K562 (cell line): Measurements from ENCODE around the gene KLK13. TPM values are rescaled to one million over a fixed set of nuclear protein-coding genes. Genes with fewer than 3 reads are reported as not detected.
A peak's percentile ranks its signal among the peaks of the same experiment; 100 is the strongest.

Source experiments
- ATAC-seq: fragments of 200-7000 bp; cut with Tn5 transposase; 3 replicates; pipeline ENCODE4 v1.9.1; 2020; ENCODE audit warnings: moderate library complexity
- BruUV-seq: library from RNA; stranded (reverse); fragments of 400-500 nt; replicated peaks from 2 replicates; lab custom pipeline; 2021; lab: Mats Ljungman, UMichigan
- CTCF ChIA-PET: fragments of 300-600 bp; formaldehyde crosslinking; extraction: SDS; loops from one replicate; lab custom pipeline; 2021; ENCODE audit warnings: low intra/inter-chr PET ratio; lab: Yijun Ruan, JAX
- POLR2A ChIA-PET: fragments of 300-600, 350-650 bp; sonication (Branson Sonifier 250); formaldehyde crosslinking; extraction: SDS; loops from one replicate; lab custom pipeline; 2021; ENCODE audit warnings: antibody characterized with exemption, inconsistent platforms; lab: Yijun Ruan, JAX
- DNase-seq, 4 experiments: peaks; one replicate each; pipeline versions ENCODE4 v3.0.0 to v3.0.0-alpha.2; 2011 to 2018; ENCODE audit warnings: low spot score in 3 of 4, mixed read lengths in 3 of 4; ENCODE audit errors: extremely low read depth in 1 of 4
- FAIRE-seq: peaks from 2 replicates; lab custom pipeline; 2011; peaks lifted over from hg19 to GRCh38; lab: Jason Lieb, UNC
- H2AFZ ChIP-seq: 2 replicates; pipeline ENCODE4 v1.6.0; 2011; ENCODE audit warnings: low read depth, low read length, control low read depth, inconsistent platforms
- H3K27ac ChIP-seq: fragments of 200-600 bp; 3 replicates; pipeline ENCODE4 v1.8.0; 2011; ENCODE audit warnings: low read depth, mild to moderate bottlenecking, control low read depth, inconsistent platforms, low read length, moderate library complexity, mixed read lengths; ENCODE audit errors: extremely low read depth
- H3K27me3 ChIP-seq, 2 experiments: fragments of 300-600 bp in 1 of 2; 2 replicates in 1 of 2; 3 replicates in 1 of 2; pipeline versions ENCODE4 v1.6.0 to v1.8.0; 2011; ENCODE audit warnings: inconsistent platforms in 2 of 2, low read length in 2 of 2, mild to moderate bottlenecking in 1 of 2, mixed read lengths in 1 of 2, moderate library complexity in 1 of 2; ENCODE audit not compliant: control insufficient read depth in 2 of 2, insufficient read depth in 2 of 2
- H3K36me3 ChIP-seq: fragments of 300-600 bp; 3 replicates; pipeline ENCODE4 v1.8.0; 2011; ENCODE audit warnings: mild to moderate bottlenecking, low read length, inconsistent platforms; ENCODE audit not compliant: control insufficient read depth, insufficient read depth
- H3K4me1 ChIP-seq, 2 experiments: fragments of 200-600 bp in 1 of 2; replicated peaks in 1 of 2; 2 replicates in 1 of 2; 3 replicates in 1 of 2; pipeline versions ENCODE4 v1.5.1 to v1.8.0; 2011; ENCODE audit warnings: inconsistent platforms in 2 of 2, low read length in 2 of 2, mild to moderate bottlenecking in 1 of 2, mixed read lengths in 1 of 2, moderate library complexity in 1 of 2; ENCODE audit not compliant: control insufficient read depth in 2 of 2, insufficient read depth in 2 of 2
- H3K4me2 ChIP-seq: 2 replicates; pipeline ENCODE4 v1.6.1; 2011; ENCODE audit warnings: low read length, control low read depth, inconsistent platforms, mixed read lengths; ENCODE audit not compliant: insufficient read depth
- H3K4me3 ChIP-seq: fragments of 200-600 bp; sonication (generic), shearing (Covaris generic); 2 replicates; pipeline ENCODE4 v1.5.1; 2016; ENCODE audit warnings: control low read depth, inconsistent platforms
- H3K79me2 ChIP-seq: fragments of 200-600 bp; 3 replicates; pipeline ENCODE4 v1.8.0; 2011; ENCODE audit warnings: low read length, inconsistent platforms; ENCODE audit not compliant: control insufficient read depth, insufficient read depth
- H3K9ac ChIP-seq, 2 experiments: 2 replicates each; pipeline versions ENCODE4 v1.6.0 to v1.6.1; 2011; ENCODE audit warnings: low read depth in 2 of 2, low read length in 2 of 2, control low read depth in 1 of 2, inconsistent platforms in 1 of 2, mild to moderate bottlenecking in 1 of 2, mixed read lengths in 1 of 2; ENCODE audit not compliant: insufficient read depth in 1 of 2
- H3K9me1 ChIP-seq: one replicate; pipeline ENCODE4 v1.6.0; 2011; ENCODE audit warnings: inconsistent platforms, mild to moderate bottlenecking, low read length, moderate library complexity; ENCODE audit not compliant: control insufficient read depth, insufficient read depth
- H3K9me3 ChIP-seq: replicated peaks from 2 replicates; pipeline ENCODE4 v1.5.1; 2011; ENCODE audit warnings: low read depth, low read length, inconsistent platforms; ENCODE audit not compliant: control insufficient read depth, insufficient read depth
- H4K20me1 ChIP-seq: replicated peaks from 2 replicates; pipeline ENCODE4 v1.6.1; 2011; ENCODE audit warnings: low read length, inconsistent platforms, mixed read lengths; ENCODE audit not compliant: control insufficient read depth, insufficient read depth
- USF2 ChIP-seq: sonication (generic); formaldehyde crosslinking; IDR thresholded peaks from 2 replicates; pipeline ENCODE4 v1.5.0; 2020; ENCODE audit warnings: missing genetic modification reagents
- WGBS: fragments of 100-300 bp; shearing (Covaris generic); methylation state at CpG from one replicate; pipeline ENCODE4 v1.1.6; 2016; ENCODE audit warnings: low coverage, mixed read lengths; ENCODE audit not compliant: insufficient coverage; ENCODE audit errors: missing lambda C conversion rate; 5-methylcytosine and 5-hydroxymethylcytosine counted together
- in situ Hi-C: fragments of 300-500 bp; cut with MboI; formaldehyde crosslinking; loops from 4 replicates; pipeline ENCODE4 v1.15.0; 2018; ENCODE audit warnings: inconsistent platforms, mixed read lengths
- intact Hi-C: fragments of 100-400 bp; cut with micrococcal nuclease; formaldehyde crosslinking; loops from 2 replicates; pipeline ENCODE4 v1.14.2; 2022
- polyA plus RNA-seq, 8 experiments: library from polyadenylated mRNA; depleted of rRNA in 4 of 8; stranded (reverse) in 5 of 8; unstranded in 3 of 8; fragments of >200 nt; fragmentation: Nextera tagmentation in 2 of 8; fragmentation: Illumina TruSeq in 1 of 8; extraction: Ambion mirVana in 2 of 8; extraction: Trizol in 1 of 8; gene quantifications; 2 replicates each; pipeline versions ENCODE4 v1.2.1 to v1.2.3, GENCODE V29; 2011 to 2014; ENCODE audit warnings: inconsistent platforms in 1 of 8, missing spikeins in 1 of 8
- total RNA-seq, 7 experiments: library from RNA; depleted of rRNA in 6 of 7; stranded (reverse); fragments of >200 nt in 6 of 7; fragmentation: Illumina TruSeq in 2 of 7; extraction: Trizol in 2 of 7; gene quantifications; 2 replicates each; pipeline versions ENCODE4 v1.2.1 to v1.2.3, GENCODE V29; 2011 to 2021; ENCODE audit warnings: low replicate concordance in 1 of 7
- TF ChIP-seq, protein P1 (sequence below): sonication (generic); formaldehyde crosslinking; IDR thresholded peaks from 2 replicates; pipeline ENCODE4 v1.9.0; 2022; ENCODE audit warnings: mild to moderate bottlenecking, missing genetic modification reagents
- TF ChIP-seq, protein P2 (sequence below): fragments of 450-650 bp; formaldehyde crosslinking; IDR thresholded peaks from 2 replicates; pipeline ENCODE4 v1.4.0; 2020; ENCODE audit warnings: mild to moderate bottlenecking, moderate library complexity

KLK13 gene
- total and polyA plus RNA-seq, 9 of the 15 experiments (the other 6 are each of a cell fraction or from before 2014, with no cell fraction given): 0.72 to 9.0 (median 2.3) TPM

GRCh38 chr19:51086153-51086850, 21.4 kb upstream of the KLK13 start:
- in situ Hi-C loops (no loop called here), intact Hi-C loops (no loop called here)
- Histone ChIP-seq H3K4me1 (peaks cover 0 to 3% of the 10 kb centered on the region in 2 experiments; a peak in 1 of 5 replicates), H3K9me1 (peaks cover 4% of the 10 kb centered on the region), H3K9ac (no peak overlapping the region), H3K79me2 (no peaks in the 10 kb centered on the region), H3K4me2 (no peak overlapping the region), H3K36me3 (no peaks in the 10 kb centered on the region), H3K4me3 (no peak overlapping the region), H2AFZ (no peak overlapping the region), H4K20me1 (peaks cover 5% of the 10 kb centered on the region; the same call in 1 of the 2 replicates), H3K27me3 (peaks cover 30 to 78% of the 10 kb centered on the region in 2 experiments; a peak in 4 of 5 replicates), H3K27ac (no peak overlapping the region), H3K9me3 (no peaks in the 10 kb centered on the region)
- ATAC-seq: no peak
- ChIA-PET CTCF (no interaction called here), POLR2A (interaction anchor here (0.7 kb wide), 1 partner anchor 108 kb away, joined by 3 read pairs; no protein-coding TSS in a partner anchor)
- BruUV-seq: no TSS peak
- TF ChIP-seq, protein P1, sequence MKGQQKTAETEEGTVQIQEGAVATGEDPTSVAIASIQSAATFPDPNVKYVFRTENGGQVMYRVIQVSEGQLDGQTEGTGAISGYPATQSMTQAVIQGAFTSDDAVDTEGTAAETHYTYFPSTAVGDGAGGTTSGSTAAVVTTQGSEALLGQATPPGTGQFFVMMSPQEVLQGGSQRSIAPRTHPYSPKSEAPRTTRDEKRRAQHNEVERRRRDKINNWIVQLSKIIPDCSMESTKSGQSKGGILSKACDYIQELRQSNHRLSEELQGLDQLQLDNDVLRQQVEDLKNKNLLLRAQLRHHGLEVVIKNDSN (CRISPR knock-in tag): peak; percentile 46; the same call in 1 of the 2 replicates
- TF ChIP-seq USF2 (CRISPR knock-in tag): peak; percentile 36; the same call in 1 of the 2 replicates
- TF ChIP-seq, protein P2, sequence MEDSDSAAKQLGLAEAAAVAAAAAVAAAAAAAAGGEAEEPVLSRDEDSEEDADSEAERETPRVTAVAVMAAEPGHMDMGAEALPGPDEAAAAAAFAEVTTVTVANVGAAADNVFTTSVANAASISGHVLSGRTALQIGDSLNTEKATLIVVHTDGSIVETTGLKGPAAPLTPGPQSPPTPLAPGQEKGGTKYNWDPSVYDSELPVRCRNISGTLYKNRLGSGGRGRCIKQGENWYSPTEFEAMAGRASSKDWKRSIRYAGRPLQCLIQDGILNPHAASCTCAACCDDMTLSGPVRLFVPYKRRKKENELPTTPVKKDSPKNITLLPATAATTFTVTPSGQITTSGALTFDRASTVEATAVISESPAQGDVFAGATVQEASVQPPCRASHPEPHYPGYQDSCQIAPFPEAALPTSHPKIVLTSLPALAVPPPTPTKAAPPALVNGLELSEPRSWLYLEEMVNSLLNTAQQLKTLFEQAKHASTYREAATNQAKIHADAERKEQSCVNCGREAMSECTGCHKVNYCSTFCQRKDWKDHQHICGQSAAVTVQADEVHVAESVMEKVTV (CRISPR knock-in tag): no peak
- FAIRE-seq: no peak
- no peak for DNase-seq
- 8% methylated on average over 16 of the region's 18 CpGs for WGBS
